SK-N-SH (cell line): Measurements from ENCODE around the gene UCHL1. TPM values are rescaled to one million over a fixed set of nuclear protein-coding genes. Genes with fewer than 3 reads are reported as not detected.
"Not testable (repeated sequence)": the region's sequence is repeated elsewhere in the genome, so short reads cannot be mapped to it uniquely, and the experiment has no call there.

Experiments used
- CTCF ChIA-PET: fragments of 300-600, 350-600 bp; formaldehyde crosslinking; extraction: SDS; loops from one replicate; lab custom pipeline; 2021; lab: Yijun Ruan, JAX
- POLR2A ChIA-PET: fragments of 350-600 bp; sonication (Branson Sonifier 250); formaldehyde crosslinking; extraction: SDS; loops from one replicate; lab custom pipeline; 2020; ENCODE audit warnings: antibody characterized with exemption, inconsistent platforms; lab: Yijun Ruan, JAX
- DNase-seq: peaks from one replicate; pipeline ENCODE4 v3.0.0; 2012
- H2AFZ ChIP-seq: fragments of 200-600 bp; sonication (generic); 2 replicates; pipeline ENCODE4 v1.8.1; 2016; ENCODE audit warnings: antibody characterized with exemption, mild to moderate bottlenecking, low read depth
- H3F3A ChIP-seq: fragments of 200-600 bp; sonication (generic); replicated peaks from 2 replicates; pipeline ENCODE3; 2016; ENCODE audit warnings: antibody characterized with exemption, mild to moderate bottlenecking; ENCODE audit not compliant: insufficient read depth
- H3K27ac ChIP-seq, 2 experiments: fragments of 200-500 bp in 1 of 2; fragments of 200-600 bp in 1 of 2; sonication (Bioruptor generic) in 1 of 2; sonication (generic), shearing (Covaris generic) in 1 of 2; 2 replicates each; pipeline versions ENCODE4 v1.5.1 to v1.6.1; 2014 to 2016; ENCODE audit warnings: low read depth in 2 of 2, inconsistent platforms in 1 of 2, low read length in 1 of 2, mild to moderate bottlenecking in 1 of 2, mixed read lengths in 1 of 2
- H3K27me3 ChIP-seq: fragments of 200-600 bp; sonication (generic), shearing (Covaris generic); 2 replicates; pipeline ENCODE4 v1.6.1; 2016; ENCODE audit warnings: mixed run types; ENCODE audit not compliant: insufficient read depth
- H3K36me3 ChIP-seq, 2 experiments: fragments of 200-500 bp in 1 of 2; fragments of 200-600 bp in 1 of 2; sonication (Bioruptor generic) in 1 of 2; sonication (generic) in 1 of 2; replicated peaks in 1 of 2; 2 replicates each; pipeline versions ENCODE3 to v1.5.1; 2014 to 2016; ENCODE audit warnings: low read length in 1 of 2, mild to moderate bottlenecking in 1 of 2; ENCODE audit not compliant: insufficient read depth in 2 of 2, control insufficient read depth in 1 of 2
- H3K4me1 ChIP-seq, 2 experiments: fragments of 200-500 bp in 1 of 2; fragments of 200-600 bp in 1 of 2; sonication (Bioruptor generic) in 1 of 2; sonication (generic), shearing (Covaris generic) in 1 of 2; 2 replicates each; pipeline versions ENCODE4 v1.5.1 to v1.6.1; 2014 to 2016; ENCODE audit warnings: low read depth in 1 of 2, low read length in 1 of 2, mixed run types in 1 of 2; ENCODE audit not compliant: insufficient read depth in 2 of 2, control insufficient read depth in 1 of 2
- H3K4me2 ChIP-seq: fragments of 200-600 bp; sonication (generic), shearing (Covaris generic); 2 replicates; pipeline ENCODE4 v1.6.1; 2017; ENCODE audit warnings: mixed run types
- H3K4me3 ChIP-seq, 2 experiments: fragments of 200-500 bp in 1 of 2; fragments of 200-600 bp in 1 of 2; sonication (Bioruptor generic) in 1 of 2; sonication (generic), shearing (Covaris generic) in 1 of 2; 2 replicates each; pipeline versions ENCODE4 v1.5.1 to v1.8.1; 2014 to 2016; ENCODE audit warnings: low read depth in 2 of 2, inconsistent platforms in 1 of 2, low read length in 1 of 2, mild to moderate bottlenecking in 1 of 2, mixed read lengths in 1 of 2, moderate library complexity in 1 of 2
- H3K79me2 ChIP-seq: fragments of 200-600 bp; sonication (generic); 2 replicates; pipeline ENCODE4 v1.8.1; 2017; ENCODE audit warnings: mild to moderate bottlenecking; ENCODE audit not compliant: insufficient read depth
- H3K9ac ChIP-seq: fragments of 200-600 bp; sonication (generic); 2 replicates; pipeline ENCODE4 v1.6.1; 2017; ENCODE audit warnings: mixed run types
- H3K9me2 ChIP-seq: fragments of 200-600 bp; sonication (generic); 2 replicates; pipeline ENCODE4 v1.6.1; 2017; ENCODE audit warnings: mixed run types
- H3K9me3 ChIP-seq: fragments of 200-600 bp; sonication (generic); 2 replicates; pipeline ENCODE4 v1.6.1; 2017; ENCODE audit warnings: mixed run types, mild to moderate bottlenecking, moderate library complexity
- H4K20me1 ChIP-seq: fragments of 200-600 bp; sonication (generic); 2 replicates; pipeline ENCODE4 v1.6.1; 2017; ENCODE audit warnings: mild to moderate bottlenecking, mixed run types; ENCODE audit not compliant: insufficient read depth
- CHD2 ChIP-seq: fragments of 150-350 bp; IDR thresholded peaks from 2 replicates; pipeline ENCODE4 v1.6.1; 2018; ENCODE audit warnings: low read length; ENCODE audit not compliant: partially characterized antibody
- FOXJ3 ChIP-seq: sonication (generic); formaldehyde crosslinking; IDR thresholded peaks from 2 replicates; pipeline ENCODE4 v1.5.1; 2020; ENCODE audit warnings: mild to moderate bottlenecking, missing genetic modification reagents
- MEF2A ChIP-seq: IDR thresholded peaks from 2 replicates; pipeline ENCODE4 v1.4.0; 2012; ENCODE audit warnings: low read depth, borderline replicate concordance
- MXI1 ChIP-seq: IDR thresholded peaks from 2 replicates; pipeline ENCODE4 v1.6.1; 2012; ENCODE audit warnings: mild to moderate bottlenecking, low read depth, low read length, improper control_type of control experiment
- NRF1 ChIP-seq: IDR thresholded peaks from 2 replicates; pipeline ENCODE4 v1.6.1; 2012; ENCODE audit warnings: low read depth, mild to moderate bottlenecking, low read length
- SIN3A ChIP-seq: IDR thresholded peaks from 2 replicates; pipeline ENCODE4 v1.6.1; 2012; ENCODE audit warnings: low read depth, mild to moderate bottlenecking, low read length, moderate library complexity, borderline replicate concordance
- TEAD4 ChIP-seq: IDR thresholded peaks from 2 replicates; pipeline ENCODE4 v1.4.0; 2012; ENCODE audit warnings: mild to moderate bottlenecking, borderline replicate concordance; ENCODE audit not compliant: insufficient read depth
- WGBS: methylation state at CpG from one replicate; pipeline ENCODE4 v1.1.6; 2017; ENCODE audit warnings: low lambda C conversion rate; 5-methylcytosine and 5-hydroxymethylcytosine counted together
- polyA plus RNA-seq, 3 experiments: library from polyadenylated mRNA; depleted of rRNA; stranded (reverse); fragments of >200 nt; gene quantifications; 2 replicates each; pipeline ENCODE4 v1.2.3, GENCODE V29; 2012
- TF ChIP-seq, protein P1 (sequence below): IDR thresholded peaks from 2 replicates; pipeline ENCODE4 v1.4.0; 2012; ENCODE audit warnings: low read depth, borderline replicate concordance
- TF ChIP-seq, protein P2 (sequence below): IDR thresholded peaks from 2 replicates; pipeline ENCODE4 v1.4.0; 2012; ENCODE audit warnings: low read depth
- TF ChIP-seq, protein P3 (sequence below): IDR thresholded peaks from 2 replicates; pipeline ENCODE4 v1.4.0; 2012; ENCODE audit warnings: low read depth, borderline replicate concordance

The UCHL1 gene
- polyA plus RNA-seq, 1 of the 3 experiments (the other 2 are of a cell fraction): 1,518 TPM

DNA sequence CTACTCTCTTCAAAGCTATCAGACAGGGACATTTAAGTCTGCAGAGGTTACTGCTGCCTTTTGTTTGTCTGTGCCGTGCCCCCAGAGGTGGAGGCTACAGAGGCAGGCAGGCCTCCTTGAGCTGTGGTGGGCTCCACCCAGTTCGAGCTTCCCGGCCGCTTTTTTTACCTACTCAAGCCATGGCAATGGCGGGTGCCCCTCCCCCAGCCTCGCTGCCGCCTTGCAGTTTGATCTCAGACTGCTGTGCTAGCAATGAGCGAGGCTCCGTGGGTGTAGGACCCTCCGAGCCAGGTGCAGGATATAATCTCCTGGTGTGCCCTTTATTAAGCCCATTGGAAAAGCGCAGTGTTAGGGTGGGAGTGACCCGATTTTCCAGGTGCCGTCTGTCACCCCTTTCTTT, 19.2 kb downstream of the UCHL1 start:
- POLR2A ChIA-PET, DNase-seq, H2AFZ ChIP-seq, H3K4me3 ChIP-seq, H3K36me3 ChIP-seq, H3K9ac ChIP-seq, H3K79me2 ChIP-seq, H3K4me2 ChIP-seq, H3K27ac ChIP-seq, H4K20me1 ChIP-seq, CTCF ChIA-PET, H3K4me1 ChIP-seq, H3F3A ChIP-seq, H3K9me3 ChIP-seq, H3K27me3 ChIP-seq, H3K9me2 ChIP-seq: not testable (repeated sequence)
- WGBS: 94% methylated on average over 11 of the region's 13 CpGs

- no peak for DNase-seq
- Histone ChIP-seq H3K27me3 (no peaks in the 10 kb centered on the region), H3K9ac (no peak overlapping the region), H3K4me2 (no peak overlapping the region), H3K9me3 (no peaks in the 10 kb centered on the region), H3K4me1 (no peaks in the 10 kb centered on the region), H3F3A (no peaks in the 10 kb centered on the region), H4K20me1 (no peaks in the 10 kb centered on the region), H3K79me2 (no peaks in the 10 kb centered on the region), H3K36me3 (no peaks in the 10 kb centered on the region), H3K9me2 (no peaks in the 10 kb centered on the region), H3K4me3 (no peak overlapping the region), H2AFZ (no peak overlapping the region), H3K27ac (no peak overlapping the region)
- POLR2A ChIA-PET: interaction anchor here (2.0 kb wide), 1 partner anchor 382 kb away, joined by 4 read pairs; no protein-coding TSS in a partner anchor
- CTCF ChIA-PET: interaction anchor here (0.6 to 6.9 kb wide), 16 partner anchors 18 to 827 kb away, joined by 3 to 92 read pairs (median 8); no protein-coding TSS in a partner anchor
- 75% methylated on average over 8 of the region's 8 CpGs for WGBS
- TF ChIP-seq NRF1 (no peak), FOXJ3 (CRISPR knock-in tag) (no peak), MXI1 (no peak), TEAD4 (no peak), CHD2 (no peak), MEF2A (no peak), SIN3A (no peak)
- TF ChIP-seq, protein P1, sequence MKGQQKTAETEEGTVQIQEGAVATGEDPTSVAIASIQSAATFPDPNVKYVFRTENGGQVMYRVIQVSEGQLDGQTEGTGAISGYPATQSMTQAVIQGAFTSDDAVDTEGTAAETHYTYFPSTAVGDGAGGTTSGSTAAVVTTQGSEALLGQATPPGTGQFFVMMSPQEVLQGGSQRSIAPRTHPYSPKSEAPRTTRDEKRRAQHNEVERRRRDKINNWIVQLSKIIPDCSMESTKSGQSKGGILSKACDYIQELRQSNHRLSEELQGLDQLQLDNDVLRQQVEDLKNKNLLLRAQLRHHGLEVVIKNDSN: no peak
- TF ChIP-seq, protein P2, sequence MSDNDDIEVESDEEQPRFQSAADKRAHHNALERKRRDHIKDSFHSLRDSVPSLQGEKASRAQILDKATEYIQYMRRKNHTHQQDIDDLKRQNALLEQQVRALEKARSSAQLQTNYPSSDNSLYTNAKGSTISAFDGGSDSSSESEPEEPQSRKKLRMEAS: no peak
- TF ChIP-seq, protein P3, sequence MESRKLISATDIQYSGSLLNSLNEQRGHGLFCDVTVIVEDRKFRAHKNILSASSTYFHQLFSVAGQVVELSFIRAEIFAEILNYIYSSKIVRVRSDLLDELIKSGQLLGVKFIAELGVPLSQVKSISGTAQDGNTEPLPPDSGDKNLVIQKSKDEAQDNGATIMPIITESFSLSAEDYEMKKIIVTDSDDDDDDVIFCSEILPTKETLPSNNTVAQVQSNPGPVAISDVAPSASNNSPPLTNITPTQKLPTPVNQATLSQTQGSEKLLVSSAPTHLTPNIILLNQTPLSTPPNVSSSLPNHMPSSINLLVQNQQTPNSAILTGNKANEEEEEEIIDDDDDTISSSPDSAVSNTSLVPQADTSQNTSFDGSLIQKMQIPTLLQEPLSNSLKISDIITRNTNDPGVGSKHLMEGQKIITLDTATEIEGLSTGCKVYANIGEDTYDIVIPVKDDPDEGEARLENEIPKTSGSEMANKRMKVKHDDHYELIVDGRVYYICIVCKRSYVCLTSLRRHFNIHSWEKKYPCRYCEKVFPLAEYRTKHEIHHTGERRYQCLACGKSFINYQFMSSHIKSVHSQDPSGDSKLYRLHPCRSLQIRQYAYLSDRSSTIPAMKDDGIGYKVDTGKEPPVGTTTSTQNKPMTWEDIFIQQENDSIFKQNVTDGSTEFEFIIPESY: no peak
These were observed 23.3 kb downstream of the UCHL1 start for GRCh38 chr4:41280010-41280409.
